HG03108 (cell line): ENCODE results near the gene ELF1.

Source experiments
- ATAC-seq: cut with Tn5 transposase; IDR thresholded peaks from one replicate; pipeline ENCODE4 v1.9.1; 2021; ENCODE audit warnings: moderate library complexity; ENCODE audit not compliant: unreplicated experiment

ELF1 gene

GRCh38 chr13:41007744-41008128 is 11.4 kb downstream of the ELF1 start:
- ATAC-seq: peak; percentile 28

GRCh38 chr13:41006978-41007743 is 12.0 kb downstream of the ELF1 start:
- no peak for ATAC-seq

GRCh38 chr13:41006306-41006705 is 12.8 kb downstream of the ELF1 start:
- no peak for ATAC-seq

- ATAC-seq: no peak
These were observed 13.4 kb downstream of the ELF1 start for GRCh38 chr13:41005704-41006103.

- peak; percentile 47 for ATAC-seq
These were observed 14.0 kb downstream of the ELF1 start for GRCh38 chr13:41004875-41005693.

- no peak for ATAC-seq
These were observed 16.5 kb downstream of the ELF1 start for GRCh38 chr13:41002606-41003005.

- ATAC-seq: no peak
These were observed 17.4 kb downstream of the ELF1 start for GRCh38 chr13:41001695-41002094.

GRCh38 chr13:40999416-40999815 is 19.7 kb downstream of the ELF1 start:
- no peak for ATAC-seq

- no peak for ATAC-seq
These were observed 22.6 kb downstream of the ELF1 start for GRCh38 chr13:40996426-40997092.

- ATAC-seq: no peak
These were observed 23.1 kb downstream of the ELF1 start for GRCh38 chr13:40995997-40996396.

GRCh38 chr13:40994581-40995230 is 24.4 kb downstream of the ELF1 start:
- ATAC-seq: peak; percentile 61

- ATAC-seq: no peak
These were observed 25.1 kb downstream of the ELF1 start for GRCh38 chr13:40993987-40994386.

- no peak for ATAC-seq
These were observed 26.2 kb downstream of the ELF1 start for GRCh38 chr13:40992678-40993518.

- no peak for ATAC-seq
These were observed 31.4 kb downstream of the ELF1 start for GRCh38 chr13:40987606-40988280.

GRCh38 chr13:40986101-40986856 is 32.8 kb downstream of the ELF1 start:
- ATAC-seq: no peak

- no peak for ATAC-seq
These were observed 33.6 kb downstream of the ELF1 start for GRCh38 chr13:40985381-40986100.

GRCh38 chr13:40984668-40985366 is 34.3 kb downstream of the ELF1 start:
- peak; percentile 45 for ATAC-seq
